Fibroblast of pulmonary artery (primary cell): Measurements from ENCODE around the gene EPHA4.

ENCODE experiments used
- DNase-seq: peaks from one replicate; pipeline ENCODE4 v3.0.0-alpha.2; 2010; ENCODE audit warnings: low read depth
- H3K4me3 ChIP-seq: replicated peaks from 2 replicates; pipeline ENCODE4 v1.5.1; 2011; ENCODE audit warnings: low read depth, mild to moderate bottlenecking, control low read depth, low read length, moderate library complexity
- TF ChIP-seq, protein P1 (sequence below): IDR thresholded peaks from 2 replicates; pipeline ENCODE4 v1.5.1; 2011; ENCODE audit warnings: mild to moderate bottlenecking, control low read depth, low read length, inconsistent platforms; ENCODE audit errors: missing control alignments

Gene EPHA4

DNA sequence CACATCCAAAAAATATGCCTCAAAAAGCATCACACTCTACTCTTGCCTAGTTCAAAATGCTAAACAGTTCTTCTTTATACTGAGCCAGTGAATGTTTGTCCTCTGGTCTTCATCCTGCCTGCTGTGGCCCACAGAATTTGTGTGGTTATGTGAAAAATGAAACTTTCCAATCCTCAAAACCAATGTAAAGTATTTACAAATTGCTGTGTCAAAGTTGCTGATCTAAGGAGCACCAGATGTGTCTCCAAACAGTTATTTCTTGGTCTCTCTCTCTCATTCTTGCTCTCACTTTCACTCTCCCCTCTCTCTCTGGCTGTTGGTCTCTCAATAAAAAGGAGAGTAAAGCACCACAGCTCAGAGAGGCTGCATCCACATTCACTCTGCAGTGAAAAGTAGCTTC, 23.0 kb downstream of the EPHA4 start:
- H3K4me3 ChIP-seq, result no peak overlapping the region
- no peak for DNase-seq
- TF ChIP-seq, protein P1, sequence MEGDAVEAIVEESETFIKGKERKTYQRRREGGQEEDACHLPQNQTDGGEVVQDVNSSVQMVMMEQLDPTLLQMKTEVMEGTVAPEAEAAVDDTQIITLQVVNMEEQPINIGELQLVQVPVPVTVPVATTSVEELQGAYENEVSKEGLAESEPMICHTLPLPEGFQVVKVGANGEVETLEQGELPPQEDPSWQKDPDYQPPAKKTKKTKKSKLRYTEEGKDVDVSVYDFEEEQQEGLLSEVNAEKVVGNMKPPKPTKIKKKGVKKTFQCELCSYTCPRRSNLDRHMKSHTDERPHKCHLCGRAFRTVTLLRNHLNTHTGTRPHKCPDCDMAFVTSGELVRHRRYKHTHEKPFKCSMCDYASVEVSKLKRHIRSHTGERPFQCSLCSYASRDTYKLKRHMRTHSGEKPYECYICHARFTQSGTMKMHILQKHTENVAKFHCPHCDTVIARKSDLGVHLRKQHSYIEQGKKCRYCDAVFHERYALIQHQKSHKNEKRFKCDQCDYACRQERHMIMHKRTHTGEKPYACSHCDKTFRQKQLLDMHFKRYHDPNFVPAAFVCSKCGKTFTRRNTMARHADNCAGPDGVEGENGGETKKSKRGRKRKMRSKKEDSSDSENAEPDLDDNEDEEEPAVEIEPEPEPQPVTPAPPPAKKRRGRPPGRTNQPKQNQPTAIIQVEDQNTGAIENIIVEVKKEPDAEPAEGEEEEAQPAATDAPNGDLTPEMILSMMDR, result no peak

DNA sequence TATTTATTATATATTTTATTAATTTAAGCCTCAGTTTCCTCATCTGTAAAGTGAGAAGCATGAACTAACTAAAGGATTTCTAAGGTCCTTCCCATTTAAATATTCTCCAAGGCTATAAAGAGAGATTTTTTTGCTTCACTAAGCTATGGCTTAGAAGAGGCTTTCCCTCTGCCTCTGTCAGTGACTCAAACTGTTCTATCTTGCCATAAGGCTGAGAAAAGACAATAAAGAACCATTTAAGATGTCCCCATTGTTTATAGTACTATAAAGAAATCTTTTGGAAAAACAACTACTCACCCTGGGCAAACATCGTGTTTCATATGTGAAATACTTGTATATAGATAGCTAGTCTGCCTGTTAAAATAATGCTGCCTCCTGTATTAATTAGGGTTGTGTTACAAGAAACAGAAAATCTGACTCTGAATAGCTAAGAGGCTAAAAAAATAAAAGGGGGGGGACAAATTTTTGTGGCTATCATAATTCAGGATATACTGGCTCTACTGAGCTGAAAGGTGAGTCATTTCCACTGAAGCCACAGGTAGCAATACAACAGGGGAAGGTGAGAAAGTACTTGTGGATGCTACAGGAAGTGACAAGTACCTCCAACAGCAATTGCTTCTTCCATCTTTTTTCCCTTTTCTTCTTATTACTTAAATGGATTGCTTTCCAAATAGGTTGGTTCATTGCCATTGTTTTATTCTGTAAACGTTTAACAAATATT, 25.4 kb downstream of the EPHA4 start:
- no peak overlapping the region for H3K4me3 ChIP-seq
- no peak for DNase-seq
- TF ChIP-seq, protein P1, result no peak

DNA sequence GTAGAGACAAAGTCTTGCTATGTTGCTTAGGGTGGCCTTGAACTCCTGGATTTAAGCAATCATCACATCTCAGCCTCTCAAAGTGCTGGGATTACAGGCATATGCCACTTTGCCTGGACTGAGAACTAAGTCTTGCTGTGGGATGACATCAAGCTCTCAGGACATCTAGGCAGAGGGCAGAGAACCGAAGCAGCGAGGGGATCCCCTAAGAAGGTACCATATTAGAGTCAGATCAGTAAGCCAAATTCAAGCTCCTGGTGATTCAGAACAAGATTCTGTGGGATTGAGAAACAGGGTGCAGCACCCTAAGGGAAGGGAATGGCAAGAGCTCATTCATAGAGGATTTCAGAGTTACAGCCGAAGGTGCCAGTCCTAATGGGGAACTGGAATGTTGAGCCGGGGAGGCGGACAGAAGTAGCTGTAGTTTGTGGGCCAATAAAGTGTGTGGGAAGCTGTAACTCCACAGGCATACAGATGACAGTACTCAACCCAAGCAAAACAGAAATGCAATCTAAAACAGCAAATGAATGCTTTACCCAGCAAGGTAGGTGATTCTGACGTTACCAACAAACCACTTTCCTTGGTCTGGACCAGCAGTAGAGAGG, 30.9 kb downstream of the EPHA4 start:
- H3K4me3 ChIP-seq, result no peak overlapping the region
- DNase-seq, result no peak
- TF ChIP-seq, protein P1, result no peak

DNA sequence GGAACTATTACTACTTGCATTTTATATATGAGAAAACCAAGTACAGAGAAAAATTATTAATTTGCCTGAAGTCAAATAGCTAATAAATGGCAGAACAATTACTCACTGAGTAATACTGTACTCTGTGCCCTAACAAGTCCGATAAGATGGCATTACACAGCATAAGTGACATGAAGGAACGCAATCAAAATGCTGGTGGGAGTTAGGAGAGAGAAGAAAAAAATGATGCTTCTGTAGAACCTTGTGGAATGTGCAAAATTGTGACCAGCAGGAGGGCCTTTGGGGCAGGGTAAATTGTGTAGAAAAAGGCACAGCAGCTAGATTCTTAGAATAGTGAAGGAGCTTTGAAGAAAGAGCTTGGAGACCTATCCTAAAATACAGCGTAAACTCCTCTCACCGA, 32.9 kb downstream of the EPHA4 start:
- no peak overlapping the region for H3K4me3 ChIP-seq
- DNase-seq, result no peak
- TF ChIP-seq, protein P1, result no peak

DNA sequence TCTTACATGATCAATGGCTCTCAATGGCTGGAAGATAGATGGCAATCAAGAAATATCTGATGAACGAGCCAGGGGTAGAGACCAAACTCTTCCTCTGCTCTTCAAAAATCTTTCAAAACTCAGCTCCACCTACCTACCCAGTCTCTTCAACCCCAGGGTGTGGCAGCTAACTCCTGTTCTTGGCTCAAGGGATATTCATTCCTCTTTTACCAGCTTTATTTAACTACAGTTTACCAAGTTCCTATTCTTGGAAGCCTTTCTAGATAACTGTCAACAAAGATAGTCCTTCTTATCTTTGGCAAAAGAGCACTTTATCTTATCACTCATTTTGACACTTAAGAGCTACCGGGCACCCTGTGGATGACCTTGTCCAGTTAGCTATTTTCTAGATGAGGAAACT, 36.3 kb downstream of the EPHA4 start:
- TF ChIP-seq, protein P1, result no peak
- DNase-seq, result no peak
- no peak overlapping the region for H3K4me3 ChIP-seq

DNA sequence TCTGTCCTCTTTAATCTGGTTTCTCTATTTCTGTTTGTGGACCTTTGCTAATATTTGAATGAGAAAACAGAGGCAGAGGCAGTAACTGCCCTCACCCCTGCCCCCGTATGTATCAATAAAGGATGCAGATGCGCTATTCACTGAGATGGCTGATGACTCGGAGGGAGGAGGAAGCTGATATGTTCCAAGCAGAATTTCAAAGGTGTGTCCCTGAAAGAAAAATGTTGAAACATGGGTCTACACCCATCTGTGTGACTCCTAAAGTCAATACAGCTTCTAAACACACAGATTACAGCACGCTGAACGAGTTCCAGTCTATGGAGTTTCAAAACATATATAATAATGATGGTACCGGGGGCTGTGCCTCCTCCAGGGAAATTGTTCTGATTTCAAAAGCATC, 38.8 kb downstream of the EPHA4 start:
- TF ChIP-seq, protein P1, result no peak
- DNase-seq, result no peak
- no peak overlapping the region for H3K4me3 ChIP-seq

DNA sequence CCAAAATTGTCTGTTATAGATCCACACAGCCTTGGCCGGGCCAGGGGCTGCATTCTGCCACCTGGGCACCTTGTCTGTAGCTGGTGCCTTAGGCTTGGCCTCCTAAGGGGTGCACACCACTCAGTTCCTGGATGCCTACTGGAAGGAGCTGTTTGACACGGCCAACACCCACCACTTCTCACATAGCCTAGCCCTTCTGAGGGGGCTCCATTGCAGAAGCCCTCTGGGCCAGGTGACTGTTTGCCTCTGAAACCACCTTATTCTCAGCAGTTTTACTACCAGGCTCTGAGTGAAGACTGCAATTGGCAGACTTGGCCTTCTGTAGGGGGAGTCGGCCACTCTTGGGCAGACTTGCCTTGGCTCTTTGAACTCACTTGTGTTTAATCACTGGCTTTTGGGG, 39.5 kb downstream of the EPHA4 start:
- TF ChIP-seq, protein P1, result no peak
- DNase-seq, result no peak
- no peak overlapping the region for H3K4me3 ChIP-seq
